GM21717 (cell line): ENCODE data around the gene NFIL3.

Experiments used
- ATAC-seq: cut with Tn5 transposase; IDR thresholded peaks from one replicate; pipeline ENCODE4 v1.9.1; 2021; ENCODE audit warnings: mild to moderate bottlenecking, moderate library complexity; ENCODE audit not compliant: unreplicated experiment

Gene NFIL3

GRCh38 chr9:91361291-91362050 is 62.2 kb downstream of the NFIL3 start, which contains the start of gene AUH:
AUH (minus strand) TSS chr9:91361918; CDS start chr9:91361889, 29 bp downstream.
- peak; percentile 81 for ATAC-seq

GRCh38 chr9:91360551-91361290 is 62.9 kb downstream of the NFIL3 start:
- no peak for ATAC-seq

GRCh38 chr9:91359734-91360470 is 63.7 kb downstream of the NFIL3 start:
- ATAC-seq = no peak

- ATAC-seq = no peak
Measured at GRCh38 chr9:91359083-91359482, 64.5 kb downstream of the NFIL3 start.
